Endothelial cell of umbilical vein (primary cell): ENCODE results near the gene C10orf71. TPM values are rescaled to one million over a fixed set of nuclear protein-coding genes. Genes with fewer than 3 reads are reported as not detected.

Experiments used
- BruUV-seq: library from RNA; stranded (reverse); fragments of 400-500 nt; replicated peaks from 2 replicates; lab custom pipeline; 2021; lab: Mats Ljungman, UMichigan
- CTCF ChIA-PET: fragments of 300-600, 350-600 bp; sonication (Branson Sonifier 250); formaldehyde crosslinking; loops from one replicate; lab custom pipeline; 2021; ENCODE audit warnings: antibody characterized with exemption, inconsistent platforms; lab: Charles Lee
- POLR2A ChIA-PET: fragments of 300-600, 350-600 bp; sonication (Branson Sonifier 250); formaldehyde crosslinking; loops from one replicate; lab custom pipeline; 2021; ENCODE audit warnings: antibody characterized with exemption, inconsistent platforms; lab: Charles Lee
- DNase-seq: peaks from one replicate; pipeline ENCODE4 v3.0.0-alpha.2; 2011; ENCODE audit warnings: low read depth, low spot score
- FAIRE-seq: peaks from 2 replicates; lab custom pipeline; 2011; peaks lifted over from hg19 to GRCh38; lab: Jason Lieb, UNC
- H2AFZ ChIP-seq: 2 replicates; pipeline ENCODE4 v1.6.0; 2012; ENCODE audit warnings: low read depth, low read length, control low read depth, inconsistent platforms
- H3K27ac ChIP-seq: 2 replicates; pipeline ENCODE4 v1.5.1; 2011; ENCODE audit warnings: low read depth, mild to moderate bottlenecking, control low read depth, low read length, moderate library complexity; ENCODE audit not compliant: insufficient read depth
- H3K27me3 ChIP-seq, 2 experiments: 2 replicates each; pipeline versions ENCODE4 v1.6.0 to v1.6.1; 2011; ENCODE audit warnings: low read length in 2 of 2, mixed read lengths in 1 of 2; ENCODE audit not compliant: control insufficient read depth in 2 of 2, insufficient read depth in 2 of 2
- H3K36me3 ChIP-seq, 2 experiments: 2 replicates in 1 of 2; 3 replicates in 1 of 2; pipeline ENCODE4 v1.5.1; 2011; ENCODE audit warnings: low read length in 2 of 2, mild to moderate bottlenecking in 1 of 2, moderate library complexity in 1 of 2; ENCODE audit not compliant: control insufficient read depth in 2 of 2, insufficient read depth in 2 of 2; ENCODE audit errors: extremely low read depth in 1 of 2
- H3K4me1 ChIP-seq: 3 replicates; pipeline ENCODE4 v1.5.1; 2011; ENCODE audit warnings: mild to moderate bottlenecking, low read length; ENCODE audit not compliant: control insufficient read depth, insufficient read depth; ENCODE audit errors: extremely low read depth
- H3K4me2 ChIP-seq: 2 replicates; pipeline ENCODE4 v1.6.1; 2011; ENCODE audit warnings: low read length, control low read depth, mixed read lengths; ENCODE audit not compliant: insufficient read depth
- H3K4me3 ChIP-seq, 3 experiments: fragments of 200-600 bp in 1 of 3; sonication (generic), shearing (Covaris generic) in 1 of 3; replicated peaks in 1 of 3; 2 replicates each; pipeline ENCODE4 v1.5.1; 2011 to 2016; ENCODE audit warnings: control low read depth in 3 of 3, low read length in 3 of 3, mild to moderate bottlenecking in 2 of 3, inconsistent platforms in 1 of 3, low read depth in 1 of 3, moderate library complexity in 1 of 3; ENCODE audit not compliant: insufficient read depth in 1 of 3
- H3K79me2 ChIP-seq: 2 replicates; pipeline ENCODE4 v1.6.0; 2012; ENCODE audit warnings: low read length, inconsistent platforms; ENCODE audit not compliant: control insufficient read depth, insufficient read depth
- H3K9ac ChIP-seq: replicated peaks from 2 replicates; pipeline ENCODE3; 2011; ENCODE audit warnings: low read length, control low read depth; ENCODE audit not compliant: insufficient read depth; ENCODE audit errors: extremely low read depth
- H3K9me1 ChIP-seq: replicated peaks from 3 replicates; pipeline ENCODE4 v1.6.0; 2011; ENCODE audit warnings: mild to moderate bottlenecking, low read length; ENCODE audit not compliant: control insufficient read depth, insufficient read depth; ENCODE audit errors: extremely low read depth
- H3K9me3 ChIP-seq: replicated peaks from 2 replicates; pipeline ENCODE4 v1.5.1; 2012; ENCODE audit warnings: low read length, inconsistent platforms; ENCODE audit not compliant: control insufficient read depth, insufficient read depth
- H4K20me1 ChIP-seq: replicated peaks from 2 replicates; pipeline ENCODE3; 2011; ENCODE audit warnings: mild to moderate bottlenecking, low read length; ENCODE audit not compliant: control insufficient read depth, insufficient read depth; ENCODE audit errors: extremely low read depth
- EZH2 ChIP-seq: IDR thresholded peaks from 2 replicates; pipeline ENCODE4 v1.6.1; 2012; ENCODE audit warnings: borderline replicate concordance, low read depth, mild to moderate bottlenecking, moderate library complexity, low read length, inconsistent platforms; ENCODE audit not compliant: severe bottlenecking
- FOS ChIP-seq: IDR thresholded peaks from 2 replicates; pipeline ENCODE4 v1.6.1; 2011; ENCODE audit warnings: mild to moderate bottlenecking, low read length, moderate library complexity, borderline replicate concordance; ENCODE audit not compliant: insufficient read depth
- GATA2 ChIP-seq: IDR thresholded peaks from 2 replicates; pipeline ENCODE4 v1.7.0; 2011; ENCODE audit warnings: low read depth, mild to moderate bottlenecking, moderate library complexity, mixed read lengths, low read length; ENCODE audit not compliant: insufficient read length, insufficient read depth
- JUN ChIP-seq: IDR thresholded peaks from 2 replicates; pipeline ENCODE4 v1.6.1; 2011; ENCODE audit warnings: borderline replicate concordance, low read depth; ENCODE audit not compliant: insufficient read length, insufficient read depth
- MYC ChIP-seq: IDR thresholded peaks from one replicate; pipeline ENCODE4 v1.6.1; 2011; ENCODE audit warnings: mild to moderate bottlenecking, low read depth, low read length
- POLR2A ChIP-seq: IDR thresholded peaks from 2 replicates; pipeline ENCODE4 v1.6.1; 2012; ENCODE audit warnings: low read depth, mild to moderate bottlenecking, control low read depth, low read length
- POLR2AphosphoS5 ChIP-seq: IDR thresholded peaks from 2 replicates; pipeline ENCODE4 v1.6.1; 2012; ENCODE audit warnings: low read depth, mild to moderate bottlenecking, control low read depth, low read length, moderate library complexity; ENCODE audit not compliant: insufficient read depth
- dilution Hi-C: fragments of 300-500 bp; cut with MboI; formaldehyde crosslinking; loops from one replicate; pipeline ENCODE4 v1.15.0; 2019; ENCODE audit warnings: low sequenced_read_pairs; ENCODE audit not compliant: extremely low pct_ligation_motif_present
- intact Hi-C: fragments of 100-400 bp; cut with micrococcal nuclease; formaldehyde crosslinking; loops from one replicate; pipeline ENCODE4 v1.10.0; 2022
- polyA plus RNA-seq, 4 experiments: library from polyadenylated mRNA; depleted of rRNA in 3 of 4; stranded (reverse) in 3 of 4; unstranded in 1 of 4; fragments of >200 nt; gene quantifications; 2 replicates each; pipeline versions ENCODE4 v1.2.1 to v1.2.3, GENCODE V29; 2011 to 2012; ENCODE audit warnings: missing spikeins in 1 of 4
- total RNA-seq: library from RNA; stranded (reverse); gene quantifications from 2 replicates; pipeline ENCODE4 v1.2.3, GENCODE V29; 2021
- TF ChIP-seq, protein P1 (sequence below), 2 donors: IDR thresholded peaks; 1 replicate in 1 of 2; 2 replicates in 1 of 2; pipeline ENCODE4 v1.5.1; 2011; ENCODE audit warnings: low read length in 2 of 2, mild to moderate bottlenecking in 2 of 2, moderate library complexity in 2 of 2, control low read depth in 1 of 2, inconsistent platforms in 1 of 2, low read depth in 1 of 2; ENCODE audit not compliant: insufficient read depth in 1 of 2; ENCODE audit errors: extremely low read depth in 1 of 2
- TF ChIP-seq, protein P2 (sequence below): IDR thresholded peaks from 2 replicates; pipeline ENCODE4 v1.6.1; 2011; ENCODE audit not compliant: insufficient read depth, insufficient read length

The C10orf71 gene
- total and polyA plus RNA-seq, 2 donors (not counting 3 experiments of a cell fraction or from before 2014, with no cell fraction given): not detected

DNA sequence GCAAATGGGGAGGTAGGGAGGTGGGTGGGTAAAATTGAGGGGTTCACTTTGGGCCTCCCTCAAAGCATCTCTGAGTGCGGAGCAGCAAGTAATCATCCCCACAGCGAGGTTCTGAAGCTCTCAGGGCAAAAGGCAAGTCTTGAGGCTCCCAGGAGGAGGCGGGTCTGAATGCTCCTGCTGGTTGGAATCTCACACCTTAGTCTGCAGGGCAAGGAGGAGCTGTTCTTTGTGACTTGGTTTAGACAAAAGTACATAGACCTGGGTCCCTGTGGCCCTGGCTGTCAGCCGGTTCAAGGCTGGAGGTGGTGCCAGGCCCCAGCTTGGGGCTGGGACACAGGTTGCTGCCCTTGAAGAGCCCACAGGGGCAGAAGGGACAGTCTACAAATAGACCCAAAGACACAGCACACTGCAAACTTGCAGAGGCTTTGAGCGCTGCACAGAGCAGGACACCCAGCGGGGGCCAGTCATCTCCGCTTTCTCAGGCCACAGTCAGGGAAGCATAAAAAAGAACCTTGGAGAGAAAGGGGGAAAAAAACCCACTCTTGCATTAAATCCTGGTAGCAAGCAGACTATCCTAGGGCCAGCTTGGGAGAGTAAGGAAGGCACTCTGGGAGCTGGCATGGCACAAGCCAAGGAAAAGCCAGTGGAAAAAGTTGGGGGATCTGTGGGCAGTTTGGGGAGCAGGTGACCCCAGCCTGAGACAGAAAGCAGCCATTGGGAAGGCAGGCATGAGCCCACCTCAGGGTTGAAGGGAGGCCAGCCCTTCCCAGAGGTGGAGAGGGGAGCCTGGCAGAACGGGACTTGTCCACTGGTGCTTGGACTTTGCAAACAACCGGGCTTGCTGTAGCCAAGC, 926 bp upstream of the C10orf71 start:
- intact Hi-C loops (no loop called here), dilution Hi-C loops (no loop called here)

DNA sequence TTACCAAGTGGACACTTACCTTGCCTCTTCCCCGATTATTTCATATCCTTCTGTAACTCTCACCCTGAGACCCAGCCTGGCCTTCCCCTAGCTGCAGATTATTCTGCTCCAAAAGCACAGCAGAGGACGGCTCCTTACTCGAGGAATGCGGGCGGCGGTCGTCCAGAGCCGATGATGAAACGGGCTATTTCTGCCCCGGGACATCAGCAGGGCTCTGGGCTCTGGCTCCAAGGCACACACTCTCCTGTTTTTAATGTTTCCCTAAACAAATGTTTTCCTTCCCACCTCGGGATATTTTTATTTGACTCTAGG, 343 bp upstream of the C10orf71 start:
- no peak overlapping the region for H2AFZ ChIP-seq
- CTCF ChIA-PET: no interaction called here
- BruUV-seq: no TSS peak

More for the DNA sequence above, 926 bp upstream of the C10orf71 start:
- no TSS peak for BruUV-seq
- no peaks in the 10 kb centered on the region for H3K27me3 ChIP-seq
- no peak overlapping the region for H3K4me2 ChIP-seq
- H3K79me2 ChIP-seq: no peaks in the 10 kb centered on the region
- no peak overlapping the region for H3K27ac ChIP-seq
- H3K9me1 ChIP-seq: no peaks in the 10 kb centered on the region
- DNase-seq: no peak
- H3K36me3 ChIP-seq: no peaks in the 10 kb centered on the region
- TF ChIP-seq POLR2AphosphoS5: no peak
- no peak for TF ChIP-seq EZH2
- TF ChIP-seq GATA2: no peak
- TF ChIP-seq JUN: no peak
- H3K9ac ChIP-seq: no peak overlapping the region
- no peaks in the 10 kb centered on the region for H4K20me1 ChIP-seq
- no peak overlapping the region for H2AFZ ChIP-seq
- H3K4me3 ChIP-seq: no peak overlapping the region
- FAIRE-seq: no peak
- no peaks in the 10 kb centered on the region for H3K4me1 ChIP-seq
- ChIA-PET CTCF (no interaction called here), POLR2A (no interaction called here)
- H3K9me3 ChIP-seq: no peaks in the 10 kb centered on the region

More for the DNA sequence above, 343 bp upstream of the C10orf71 start:
- Histone ChIP-seq H3K27ac (no peak overlapping the region), H3K4me3 (no peak overlapping the region), H3K36me3 (no peaks in the 10 kb centered on the region), H3K4me2 (no peak overlapping the region), H3K79me2 (no peaks in the 10 kb centered on the region), H4K20me1 (no peaks in the 10 kb centered on the region), H3K27me3 (no peaks in the 10 kb centered on the region), H3K9me3 (no peaks in the 10 kb centered on the region), H3K9ac (no peak overlapping the region), H3K9me1 (no peaks in the 10 kb centered on the region), H3K4me1 (no peaks in the 10 kb centered on the region)
- no peak for DNase-seq
- POLR2A ChIA-PET: no interaction called here
- TF ChIP-seq, protein P1, sequence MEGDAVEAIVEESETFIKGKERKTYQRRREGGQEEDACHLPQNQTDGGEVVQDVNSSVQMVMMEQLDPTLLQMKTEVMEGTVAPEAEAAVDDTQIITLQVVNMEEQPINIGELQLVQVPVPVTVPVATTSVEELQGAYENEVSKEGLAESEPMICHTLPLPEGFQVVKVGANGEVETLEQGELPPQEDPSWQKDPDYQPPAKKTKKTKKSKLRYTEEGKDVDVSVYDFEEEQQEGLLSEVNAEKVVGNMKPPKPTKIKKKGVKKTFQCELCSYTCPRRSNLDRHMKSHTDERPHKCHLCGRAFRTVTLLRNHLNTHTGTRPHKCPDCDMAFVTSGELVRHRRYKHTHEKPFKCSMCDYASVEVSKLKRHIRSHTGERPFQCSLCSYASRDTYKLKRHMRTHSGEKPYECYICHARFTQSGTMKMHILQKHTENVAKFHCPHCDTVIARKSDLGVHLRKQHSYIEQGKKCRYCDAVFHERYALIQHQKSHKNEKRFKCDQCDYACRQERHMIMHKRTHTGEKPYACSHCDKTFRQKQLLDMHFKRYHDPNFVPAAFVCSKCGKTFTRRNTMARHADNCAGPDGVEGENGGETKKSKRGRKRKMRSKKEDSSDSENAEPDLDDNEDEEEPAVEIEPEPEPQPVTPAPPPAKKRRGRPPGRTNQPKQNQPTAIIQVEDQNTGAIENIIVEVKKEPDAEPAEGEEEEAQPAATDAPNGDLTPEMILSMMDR (IDR thresholded peaks at IDR 0.05; ENCODE audit: extremely low read depth in 1 of 2, insufficient read depth in 1 of 2, low read depth in 1 of 2, low read length in 2 of 2): no peak
- TF ChIP-seq JUN: no peak
- TF ChIP-seq MYC: no peak
- no peak for TF ChIP-seq POLR2AphosphoS5
- no peak for TF ChIP-seq POLR2A
- TF ChIP-seq, protein P2, sequence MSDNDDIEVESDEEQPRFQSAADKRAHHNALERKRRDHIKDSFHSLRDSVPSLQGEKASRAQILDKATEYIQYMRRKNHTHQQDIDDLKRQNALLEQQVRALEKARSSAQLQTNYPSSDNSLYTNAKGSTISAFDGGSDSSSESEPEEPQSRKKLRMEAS: no peak
- no peak for TF ChIP-seq FOS
- no peak for TF ChIP-seq EZH2
- no peak for TF ChIP-seq GATA2
- intact Hi-C loops (no loop called here), dilution Hi-C loops (no loop called here)
- no peak for FAIRE-seq
